ENCODE measurements around the gene TMEM178A.

The TMEM178A gene

DNA sequence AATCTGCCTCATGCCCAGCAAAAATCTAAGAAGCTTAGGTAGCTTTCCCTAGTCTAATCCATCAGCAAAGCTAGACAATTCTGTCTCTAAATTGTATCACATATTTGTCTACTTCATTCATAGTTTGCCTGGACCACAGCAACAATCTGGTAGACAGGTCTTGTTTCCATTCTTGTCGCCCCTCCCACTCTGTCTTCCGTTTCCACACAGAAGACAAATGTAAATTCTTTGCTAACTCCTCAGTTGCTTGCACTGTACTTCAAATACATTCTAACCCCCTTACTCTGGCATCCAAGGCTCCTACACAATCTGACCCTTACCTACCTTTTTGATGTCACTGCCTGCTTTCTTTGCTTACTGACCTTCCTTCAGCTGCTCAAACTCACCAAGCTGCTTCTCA, 73.2 kb downstream of the TMEM178A start:
- DNase-seq (ENCODE audit: low spot score) (no peak), FAIRE-seq (no peak)

DNA sequence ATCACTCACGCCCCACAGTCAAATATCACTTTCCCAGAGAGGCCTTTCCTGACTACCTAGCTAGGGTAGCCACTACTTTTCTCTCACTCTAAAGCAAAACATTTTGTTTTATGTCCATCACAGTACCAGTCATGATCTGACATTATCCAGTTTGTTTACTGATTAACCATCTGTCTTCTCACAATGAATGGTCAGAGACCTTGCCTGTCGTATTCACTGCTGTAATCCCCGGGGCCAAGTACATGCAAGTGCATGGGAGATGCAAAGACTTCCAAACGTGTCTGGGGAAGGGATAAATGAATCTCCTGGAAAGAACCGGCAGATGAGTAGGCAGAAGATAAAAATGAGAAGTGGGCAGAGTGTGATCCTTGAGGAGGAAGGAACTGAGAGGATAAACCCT, 73.7 kb downstream of the TMEM178A start:
- FAIRE-seq = no peak
- DNase-seq (ENCODE audit: low spot score) = no peak

DNA sequence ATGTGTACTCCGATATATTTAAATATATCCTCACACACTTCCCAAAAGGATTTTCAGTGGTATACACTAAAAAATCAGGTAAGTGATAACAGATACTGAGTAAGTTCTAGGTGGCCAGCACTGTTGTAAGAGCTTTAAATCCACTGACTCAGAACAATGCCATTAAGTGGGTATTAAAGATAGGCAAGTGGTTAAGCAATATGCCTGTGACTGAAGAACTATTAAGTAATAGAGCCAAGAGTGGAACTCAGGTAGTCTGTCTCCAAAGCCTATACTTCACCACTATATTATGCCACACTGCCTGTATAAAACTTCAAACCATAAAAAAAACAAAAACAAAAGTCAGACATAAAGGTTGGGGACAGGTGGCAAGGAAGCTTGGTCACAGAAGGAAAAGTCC, 76.2 kb downstream of the TMEM178A start:
- FAIRE-seq (no peak), DNase-seq (ENCODE audit: low spot score) (no peak)

DNA sequence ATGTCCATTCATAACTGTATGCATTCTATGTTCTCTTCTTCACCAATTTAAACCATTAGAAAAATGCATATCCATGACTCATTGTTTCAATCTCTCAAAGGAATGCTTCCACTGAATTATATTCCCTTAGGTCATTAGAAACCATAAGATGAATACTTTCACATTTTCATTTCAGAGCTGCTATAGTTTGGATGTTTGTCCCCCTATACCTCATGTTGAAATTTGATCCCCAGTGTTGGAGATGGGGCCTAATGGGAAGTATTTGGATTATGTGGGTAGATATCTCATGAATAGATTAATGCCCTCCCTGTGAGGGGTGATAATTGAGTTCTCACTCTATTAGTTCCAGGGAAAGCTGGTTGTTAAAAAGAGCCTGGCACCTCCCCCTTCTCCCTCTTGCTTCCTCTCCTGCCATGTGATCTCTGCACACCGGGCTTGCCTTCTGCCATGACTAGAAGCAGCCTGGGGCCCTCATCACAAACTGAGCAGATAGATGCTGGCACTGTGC, 77.6 kb downstream of the TMEM178A start:
- DNase-seq (ENCODE audit: low spot score) = no peak
- FAIRE-seq = no peak

DNA sequence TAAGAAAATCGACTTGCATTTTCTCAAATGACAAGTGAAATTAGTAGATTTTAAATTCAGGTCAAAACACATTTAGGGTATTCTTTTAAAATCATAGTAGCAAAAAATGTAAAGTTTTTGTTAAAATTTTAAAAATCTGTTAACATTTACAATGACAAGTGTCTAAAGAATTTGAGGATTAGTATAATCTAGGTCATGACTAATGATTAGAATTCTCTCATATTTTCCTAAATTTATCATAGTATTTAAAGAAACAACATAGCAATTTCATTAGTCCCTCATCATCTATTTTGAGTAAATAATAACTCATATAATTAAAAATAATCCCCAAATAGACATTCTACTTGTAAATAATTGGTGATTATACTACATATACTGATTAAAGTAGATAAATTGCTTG, 89.7 kb downstream of the TMEM178A start:
- DNase-seq (ENCODE audit: low spot score) (no peak), FAIRE-seq (no peak)

DNA sequence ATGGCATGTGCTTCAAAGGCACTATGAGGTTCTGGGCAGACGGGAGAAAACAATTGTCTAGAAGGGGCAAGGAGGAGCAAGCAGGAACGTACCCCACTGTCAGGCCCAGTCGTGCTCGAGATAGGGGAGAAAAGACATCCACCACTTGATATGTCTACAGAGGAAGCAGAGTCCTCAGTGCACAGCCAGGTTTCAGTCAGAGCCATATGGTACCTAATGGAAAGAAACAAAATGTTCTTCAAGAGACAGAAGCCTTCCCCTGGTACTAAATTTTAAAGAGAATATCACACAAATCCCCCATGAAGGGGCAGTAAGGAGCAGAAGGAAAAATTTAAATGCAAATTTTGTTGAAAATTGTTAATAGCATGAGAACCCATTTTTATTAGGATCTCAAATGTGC, 91.4 kb downstream of the TMEM178A start:
- FAIRE-seq = no peak
- DNase-seq (ENCODE audit: low spot score) = no peak

DNA sequence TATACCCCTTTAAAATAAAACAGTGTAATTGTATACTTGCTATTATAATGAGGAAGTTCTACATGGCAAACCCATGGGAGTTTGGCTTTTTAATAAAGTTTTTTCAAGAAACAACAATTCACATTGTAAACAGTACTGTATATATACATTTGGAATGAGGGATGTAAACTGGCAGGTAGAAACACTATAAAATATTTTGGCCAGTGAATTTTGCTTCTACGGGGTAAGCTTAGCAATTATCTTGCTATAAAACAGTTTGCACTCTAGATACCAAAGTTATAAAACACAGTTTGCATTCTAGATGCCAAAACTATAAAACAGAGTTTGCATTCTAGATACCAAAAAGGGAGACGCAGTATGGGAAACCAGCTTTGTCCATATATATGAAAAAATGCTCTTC, 96.7 kb downstream of the TMEM178A start:
- DNase-seq (ENCODE audit: low spot score) = no peak
- no peak for FAIRE-seq

Data from RCC 7860 (cell line).